ENCODE results near the gene MUC6. TPM values are rescaled to one million over a fixed set of nuclear protein-coding genes. Genes with fewer than 3 reads are reported as not detected.

MUC6 gene
- total and polyA plus RNA-seq, 2 donors (not counting 3 experiments of a cell fraction or from before 2014, with no cell fraction given) = not detected

GRCh38 chr11:1035577-1036283 lies 788 bp downstream of the MUC6 start:
- Histone ChIP-seq H3K4me2 (ENCODE audit: insufficient read depth, low read length) (no peak overlapping the region), H3K4me1 (ENCODE audit: control insufficient read depth, extremely low read depth, insufficient read depth, low read length) (no peaks in the 10 kb centered on the region), H3K27ac (ENCODE audit: insufficient read depth, low read depth, low read length) (no peak overlapping the region), H4K20me1 (replicated peaks; ENCODE audit: control insufficient read depth, extremely low read depth, insufficient read depth, low read length) (no peaks in the 10 kb centered on the region), H3K9me3 (replicated peaks; ENCODE audit: control insufficient read depth, insufficient read depth, low read length) (no peaks in the 10 kb centered on the region), H3K9me1 (replicated peaks; ENCODE audit: control insufficient read depth, extremely low read depth, insufficient read depth, low read length) (no peaks in the 10 kb centered on the region), H3K9ac (replicated peaks; ENCODE audit: extremely low read depth, insufficient read depth, low read length) (no peak overlapping the region), H2AFZ (ENCODE audit: low read depth, low read length) (no peak overlapping the region), H3K36me3 (ENCODE audit: control insufficient read depth in 2 of 2, extremely low read depth in 1 of 2, insufficient read depth in 2 of 2, low read length in 2 of 2) (no peaks in the 10 kb centered on the region), H3K27me3 (ENCODE audit: control insufficient read depth in 2 of 2, insufficient read depth in 2 of 2, low read length in 2 of 2) (no peaks in the 10 kb centered on the region), H3K79me2 (ENCODE audit: control insufficient read depth, insufficient read depth, low read length) (no peaks in the 10 kb centered on the region), H3K4me3 (replicated peaks in 1 of 3; ENCODE audit: insufficient read depth in 1 of 3, low read depth in 1 of 3, low read length in 3 of 3) (no peak overlapping the region)
- dilution Hi-C loops (cut with MboI; ENCODE audit: extremely low pct_ligation_motif_present, low sequenced_read_pairs) (no loop called here), intact Hi-C loops (cut with micrococcal nuclease) (no loop called here)
- CTCF ChIA-PET = no interaction called here
- DNase-seq (ENCODE audit: low read depth, low spot score) (no peak), FAIRE-seq (no peak)
- BruUV-seq (replicated peaks) = no TSS peak
- no peak for TF ChIP-seq EZH2 (IDR thresholded peaks at IDR 0.05; ENCODE audit: borderline replicate concordance, low read depth, low read length, severe bottlenecking)
- no peak for TF ChIP-seq JUN (IDR thresholded peaks at IDR 0.05; ENCODE audit: borderline replicate concordance, insufficient read depth, insufficient read length, low read depth)
- TF ChIP-seq MAX (IDR thresholded peaks at IDR 0.05; ENCODE audit: insufficient read depth, insufficient read length) = no peak
- no peak for TF ChIP-seq POLR2AphosphoS5 (IDR thresholded peaks at IDR 0.05; ENCODE audit: insufficient read depth, low read depth, low read length)
- TF ChIP-seq CTCF (IDR thresholded peaks at IDR 0.05; ENCODE audit: extremely low read depth in 1 of 2, insufficient read depth in 1 of 2, low read depth in 1 of 2, low read length in 2 of 2) = no peak
- no peak for TF ChIP-seq FOS (IDR thresholded peaks at IDR 0.05; ENCODE audit: borderline replicate concordance, insufficient read depth, low read length)
- no peak for TF ChIP-seq MYC (IDR thresholded peaks at IDR 0.05; ENCODE audit: low read depth, low read length)
- no peak for TF ChIP-seq GATA2 (IDR thresholded peaks at IDR 0.05; ENCODE audit: insufficient read depth, insufficient read length, low read depth, low read length)
- no peak for TF ChIP-seq POLR2A (IDR thresholded peaks at IDR 0.05; ENCODE audit: low read depth, low read length)
- POLR2A ChIA-PET = no interaction called here
